HG03558 (cell line): ENCODE data around the gene AJUBA.
"Not testable (repeated sequence)": the region's sequence is repeated elsewhere in the genome, so short reads cannot be mapped to it uniquely, and the experiment has no call there.

Experiments
- ATAC-seq: cut with Tn5 transposase; IDR thresholded peaks from one replicate; pipeline ENCODE4 v1.9.1; 2021; ENCODE audit warnings: moderate number of reproducible peaks; ENCODE audit not compliant: unreplicated experiment; ENCODE audit errors: extremely low read depth

The AJUBA gene

DNA sequence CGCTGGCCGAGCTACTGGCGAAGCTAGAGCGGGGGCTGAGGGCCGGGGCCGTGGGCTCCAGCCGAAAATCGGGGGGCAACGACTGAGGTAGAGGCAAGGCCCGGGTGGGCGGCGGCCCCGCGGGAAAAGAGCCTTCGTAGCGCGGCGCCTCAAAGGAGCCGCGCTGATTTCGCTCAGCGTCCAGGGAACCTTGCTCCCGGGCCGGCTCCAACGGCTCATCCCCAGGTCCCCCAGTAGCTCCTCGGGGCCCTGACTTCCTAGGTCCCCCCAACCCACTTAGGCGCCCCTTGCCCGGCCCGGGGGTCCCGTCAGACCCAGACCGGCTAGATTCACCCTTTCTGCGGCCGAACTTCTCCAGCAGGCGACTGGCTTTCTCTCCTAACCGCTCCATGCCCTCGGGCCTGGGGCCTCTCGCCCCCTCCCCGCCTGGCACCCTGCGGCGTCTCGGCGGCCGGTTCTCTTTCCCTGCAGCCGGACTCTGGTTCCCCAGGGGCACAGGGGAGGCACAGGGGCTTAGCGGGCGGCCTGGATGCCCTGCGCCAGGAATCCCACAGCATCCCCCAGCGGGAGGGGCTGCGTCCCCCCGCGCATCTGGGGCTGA, 375 bp downstream of the AJUBA start:
- no peak for ATAC-seq

GRCh38 chr14:22981090-22981875, 1.1 kb downstream of the AJUBA start:
- no peak for ATAC-seq

- ATAC-seq = no peak
Observed at GRCh38 chr14:22980672-22981089, 1.7 kb downstream of the AJUBA start.

- no peak for ATAC-seq
Observed at GRCh38 chr14:22979748-22980392, 2.5 kb downstream of the AJUBA start.

DNA sequence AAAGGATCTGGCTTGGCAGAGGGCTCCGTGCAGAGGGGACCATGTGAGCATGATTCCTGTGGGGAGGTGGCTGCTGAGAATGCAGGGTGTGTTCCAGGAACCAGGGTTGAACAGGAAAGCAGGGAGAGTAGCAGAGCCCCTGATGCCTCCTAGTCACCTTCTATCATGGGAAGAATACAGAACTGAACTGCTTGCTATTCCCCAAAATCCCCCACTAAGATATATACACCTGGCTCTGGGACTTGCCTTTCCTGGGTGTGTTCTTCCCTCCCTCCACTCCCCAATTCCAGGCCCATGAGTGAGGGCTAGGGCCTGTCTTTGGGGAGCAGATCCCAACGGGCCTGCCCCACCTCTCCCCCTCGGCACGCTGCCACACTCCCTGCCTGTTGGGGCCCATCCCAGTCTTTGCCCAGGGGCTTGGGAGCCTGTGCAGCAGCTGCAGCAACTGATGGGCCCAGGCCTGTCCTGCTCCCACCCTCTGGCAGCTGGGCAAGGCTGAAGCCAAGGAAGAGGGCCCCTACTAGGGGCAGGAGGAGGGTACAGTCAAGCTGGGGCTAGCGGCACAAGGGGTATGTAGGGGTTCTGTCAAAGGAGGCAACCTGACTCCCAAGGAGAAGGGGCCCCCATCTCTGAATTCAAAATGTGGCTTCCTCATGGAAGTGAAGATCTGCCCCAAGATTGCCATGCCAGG, 3.2 kb downstream of the AJUBA start:
- no peak for ATAC-seq

DNA sequence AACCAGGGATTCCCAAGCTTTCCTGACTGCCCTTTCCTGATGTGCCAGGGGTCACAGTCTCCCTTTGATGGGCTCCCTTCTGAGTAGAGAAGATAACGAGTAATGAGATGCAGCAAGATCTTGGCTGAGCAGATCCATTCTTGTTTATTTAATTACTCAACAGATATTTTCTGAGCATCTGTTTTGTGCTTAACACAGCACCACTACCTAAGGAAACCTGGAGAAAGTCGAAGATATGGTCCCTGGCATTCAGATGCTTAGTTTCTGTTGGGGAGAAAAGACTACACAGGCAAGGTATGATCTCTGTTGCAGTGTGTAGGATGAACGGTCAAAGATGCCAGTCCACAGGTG, 3.9 kb downstream of the AJUBA start:
- ATAC-seq = no peak

DNA sequence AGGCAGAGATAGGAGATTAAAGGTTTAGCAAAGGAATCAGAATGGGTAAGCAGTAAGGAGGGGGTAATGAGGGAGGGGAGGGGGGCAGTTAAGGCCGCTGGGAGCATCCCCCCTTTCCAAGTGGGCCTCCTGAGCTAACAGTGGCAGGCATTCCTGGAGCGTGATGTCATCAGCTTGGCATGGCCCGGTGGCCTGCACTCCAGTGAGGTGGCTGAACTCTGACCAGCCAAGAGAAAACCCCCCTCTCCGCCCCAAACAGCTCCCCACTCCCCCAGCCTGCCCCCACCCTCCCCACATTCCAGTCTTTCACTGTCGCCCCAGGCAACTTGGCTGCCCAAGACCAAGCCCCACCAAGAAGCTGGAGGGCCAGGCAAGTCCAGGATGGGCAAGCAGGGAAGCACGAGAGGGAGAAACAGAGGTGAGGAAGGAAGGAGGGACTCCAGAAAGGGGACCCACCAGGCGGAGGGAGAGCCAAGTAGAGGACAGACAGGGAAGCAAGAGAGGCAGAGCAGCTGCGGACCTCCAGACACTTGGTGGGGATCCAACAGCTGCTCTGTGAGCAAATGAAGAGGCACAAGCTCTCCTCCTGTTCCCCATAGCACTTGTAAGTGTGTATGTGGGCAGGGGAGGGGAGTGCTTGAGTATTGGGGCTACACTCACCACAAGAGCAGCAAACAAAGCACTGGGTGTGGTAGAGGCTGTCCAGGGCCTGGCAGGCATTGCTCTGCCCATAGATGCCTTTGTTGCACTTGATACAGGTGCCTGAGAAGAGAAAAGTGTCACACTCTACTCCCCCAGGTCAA, 4.5 kb downstream of the AJUBA start:
- ATAC-seq = no peak

- ATAC-seq = no peak
Observed at GRCh38 chr14:22977434-22977683, 5.0 kb downstream of the AJUBA start.

DNA sequence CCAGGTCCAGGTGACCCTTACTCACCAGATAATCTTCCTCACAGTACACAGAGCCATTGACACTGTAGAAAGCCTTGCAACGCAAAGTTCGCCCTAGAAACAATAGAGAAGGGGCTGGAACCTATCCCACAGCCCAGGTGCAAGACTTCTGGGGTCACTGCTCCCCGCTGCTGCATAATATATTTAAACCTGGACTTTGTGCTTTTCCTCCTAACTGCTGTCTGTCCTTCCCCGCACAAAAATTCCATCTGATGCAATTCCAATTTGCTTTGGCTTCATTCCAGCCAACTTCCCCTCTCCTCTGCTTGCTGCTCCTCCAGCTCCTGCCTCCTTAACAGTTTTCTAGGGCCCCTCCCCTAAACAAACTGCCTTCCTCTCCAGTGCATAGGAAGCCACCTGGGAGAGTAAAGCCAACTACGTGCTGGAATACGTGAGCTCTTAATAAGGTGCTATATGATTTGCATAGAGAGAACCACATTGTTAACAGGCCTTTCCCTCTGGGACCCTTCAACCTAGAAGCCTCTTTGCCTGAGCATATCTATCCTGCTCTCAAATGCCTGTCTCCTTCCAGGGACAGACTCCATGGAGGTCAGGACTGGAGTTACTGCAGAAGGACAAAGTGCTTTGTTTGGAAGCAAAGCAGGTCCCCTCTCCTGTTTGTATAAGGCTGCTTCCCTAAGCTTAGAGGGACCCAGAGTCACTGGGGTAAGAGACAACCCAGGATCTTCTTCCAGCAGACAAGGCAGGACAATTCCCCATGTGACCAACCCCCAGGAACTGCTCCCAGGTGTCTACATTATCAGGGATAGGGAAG, 5.5 kb downstream of the AJUBA start:
- ATAC-seq = no peak

GRCh38 chr14:22974530-22975313, 7.6 kb downstream of the AJUBA start:
- ATAC-seq = no peak

DNA sequence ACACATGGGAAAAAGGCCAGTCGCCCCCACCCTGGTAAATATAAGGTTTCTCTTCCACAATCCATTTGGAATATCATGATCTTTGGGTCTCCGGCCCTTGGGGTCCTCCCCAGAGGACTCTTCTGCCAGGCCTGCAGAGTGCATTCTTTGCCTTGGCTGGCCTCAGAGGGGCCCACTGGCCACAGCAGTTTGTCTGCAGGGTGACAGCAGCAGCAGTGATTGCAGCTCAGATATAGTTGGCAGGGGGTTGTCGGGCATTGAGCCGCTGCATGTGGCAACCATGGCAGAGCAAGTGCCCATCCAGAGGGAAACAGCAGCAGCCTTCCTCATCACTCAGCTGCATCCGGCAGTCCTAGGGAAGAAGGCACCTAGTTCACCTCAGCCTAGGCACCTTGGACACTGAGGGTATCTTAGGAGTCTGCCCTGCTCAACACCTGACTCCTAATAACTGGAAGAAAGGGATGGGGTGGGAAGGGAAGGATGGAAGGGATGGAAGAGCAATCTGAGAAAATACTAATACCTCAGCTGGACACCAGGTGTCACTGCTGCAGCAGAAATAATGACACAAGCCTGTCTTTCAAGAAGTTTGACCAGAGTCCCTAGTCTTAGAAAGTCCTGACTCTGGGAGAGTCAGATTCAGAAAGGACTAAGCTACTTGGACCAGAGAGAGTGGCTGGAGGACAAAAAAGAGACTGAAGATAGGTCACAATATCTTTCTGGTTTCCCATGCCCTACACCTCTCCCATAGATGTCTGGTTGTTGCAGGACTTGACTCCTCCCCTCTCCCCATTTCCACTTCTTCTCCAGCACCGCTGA, 8.9 kb downstream of the AJUBA start:
- ATAC-seq = no peak

GRCh38 chr14:22972313-22972930, 9.9 kb downstream of the AJUBA start:
- no peak for ATAC-seq

DNA sequence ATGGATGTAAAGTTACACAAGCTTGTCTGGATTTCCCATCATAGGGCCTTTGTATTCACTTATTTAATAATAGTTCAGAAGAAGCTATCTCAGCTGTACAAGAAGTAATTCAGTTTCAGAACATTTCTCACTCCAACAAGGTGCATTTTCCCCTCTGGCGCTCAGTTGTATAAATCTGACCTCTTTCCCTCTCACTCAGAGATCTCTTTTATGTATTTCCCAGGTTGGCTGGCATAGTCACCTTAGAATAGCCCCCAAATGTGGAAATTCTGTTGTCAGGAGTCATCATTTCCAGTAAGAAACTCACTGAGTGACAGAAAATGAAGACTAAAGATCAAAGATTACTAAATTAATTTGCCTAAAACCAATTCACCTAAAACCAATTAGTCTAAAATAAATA, 11.2 kb downstream of the AJUBA start:
- ATAC-seq = no peak

- no peak for ATAC-seq
Observed at GRCh38 chr14:22966783-22967269, 15.5 kb downstream of the AJUBA start.

DNA sequence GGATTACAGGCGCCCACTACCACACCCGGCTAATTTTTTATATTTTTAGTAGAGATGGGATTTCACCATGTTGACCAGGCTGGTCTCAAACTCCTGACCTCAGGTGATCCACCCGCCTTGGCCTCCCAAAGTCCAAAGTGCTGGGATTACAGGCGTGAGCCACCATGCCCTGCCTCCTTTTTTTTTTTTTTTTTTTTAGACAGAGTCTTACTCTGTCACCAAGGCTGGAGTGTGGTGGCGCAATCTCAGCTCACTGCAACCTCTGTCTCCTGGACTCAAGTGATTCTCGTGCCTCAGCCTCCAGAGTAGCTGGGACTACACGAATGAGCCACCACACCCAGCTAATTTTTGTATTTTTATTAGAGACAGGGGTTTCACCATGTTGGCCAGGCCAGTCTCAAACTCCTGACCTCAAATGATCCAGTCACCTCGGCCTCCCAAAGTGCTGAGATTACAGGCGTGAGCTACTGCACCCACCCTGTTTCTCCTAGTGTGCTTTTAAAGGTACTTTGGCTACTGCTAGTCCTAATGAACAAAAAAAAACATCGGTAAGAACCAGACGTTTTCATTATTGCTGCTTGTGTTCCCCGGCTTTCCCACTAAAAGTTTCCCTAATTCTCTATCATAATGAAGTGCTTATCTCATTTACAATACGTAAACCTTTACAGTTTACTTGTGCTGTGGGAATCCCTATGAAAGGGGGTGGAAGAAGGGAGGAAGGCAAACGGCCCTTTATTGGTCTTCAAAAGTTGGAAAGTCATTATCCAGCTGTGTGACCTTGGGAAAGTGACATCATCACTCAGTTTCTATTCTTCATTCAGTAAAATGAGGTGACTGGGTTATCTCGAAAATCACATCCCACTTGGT, 16.2 kb downstream of the AJUBA start:
- not testable (repeated sequence) for ATAC-seq

- ATAC-seq = no peak
Observed at GRCh38 chr14:22962061-22962676, 20.2 kb downstream of the AJUBA start.
